Mesenchymal stem cell (in vitro differentiated cells and primary cell): ENCODE data around the gene ASCC1.
A peak's percentile ranks its signal among the peaks of the same experiment; 100 is the strongest.

Experiments used
- DNase-seq: peaks from one replicate; pipeline ENCODE4 v3.0.0-alpha.2; 2013
- H2AFZ ChIP-seq: one replicate; pipeline ENCODE4 v1.6.1; 2013; ENCODE audit warnings: low read depth, mild to moderate bottlenecking, control low read depth, inconsistent platforms, low read length, moderate library complexity
- H2AK5ac ChIP-seq: 2 replicates; pipeline ENCODE4 v1.6.1; 2013; ENCODE audit warnings: low read length, moderate library complexity, mild to moderate bottlenecking, inconsistent platforms; ENCODE audit not compliant: severe bottlenecking
- H2BK120ac ChIP-seq: one replicate; pipeline ENCODE4 v1.6.1; 2013; ENCODE audit warnings: low read depth, mild to moderate bottlenecking, inconsistent platforms, low read length, moderate library complexity
- H2BK12ac ChIP-seq, 2 experiments: one replicate each; pipeline ENCODE4 v1.6.1; 2013; ENCODE audit warnings: inconsistent platforms in 2 of 2, low read length in 2 of 2, mild to moderate bottlenecking in 2 of 2, moderate library complexity in 2 of 2, control low read depth in 1 of 2
- H2BK15ac ChIP-seq: one replicate; pipeline ENCODE4 v1.6.1; 2013; ENCODE audit warnings: mild to moderate bottlenecking, low read depth, inconsistent platforms; ENCODE audit not compliant: poor library complexity, severe bottlenecking
- H2BK5ac ChIP-seq: 2 replicates; pipeline ENCODE4 v1.6.1; 2013; ENCODE audit warnings: low read depth, mild to moderate bottlenecking, low read length, control low read depth, inconsistent platforms; ENCODE audit not compliant: poor library complexity, severe bottlenecking
- H3K14ac ChIP-seq, 2 experiments: one replicate each; pipeline ENCODE4 v1.6.1; 2013; ENCODE audit warnings: inconsistent platforms in 2 of 2, low read length in 2 of 2, control low read depth in 1 of 2, mild to moderate bottlenecking in 1 of 2, moderate library complexity in 1 of 2
- H3K18ac ChIP-seq, 2 experiments: one replicate each; pipeline ENCODE4 v1.6.1; 2013; ENCODE audit warnings: inconsistent platforms in 2 of 2, low read length in 2 of 2, control low read depth in 1 of 2, low read depth in 1 of 2, mild to moderate bottlenecking in 1 of 2
- H3K23ac ChIP-seq, 2 experiments: one replicate each; pipeline ENCODE4 v1.6.1; 2013; ENCODE audit warnings: inconsistent platforms in 2 of 2, low read length in 2 of 2, mild to moderate bottlenecking in 2 of 2, moderate library complexity in 2 of 2, control low read depth in 1 of 2
- H3K27ac ChIP-seq: 2 replicates; pipeline ENCODE4 v1.5.1; 2013; ENCODE audit warnings: mild to moderate bottlenecking, moderate library complexity, low read length, control low read depth, inconsistent platforms; ENCODE audit not compliant: poor library complexity, severe bottlenecking
- H3K27me3 ChIP-seq, 2 experiments: 2 replicates each; pipeline versions ENCODE4 v1.6.1 to v1.7.0; 2013; ENCODE audit warnings: low read length in 2 of 2, mild to moderate bottlenecking in 2 of 2, moderate library complexity in 2 of 2, control low read depth in 1 of 2, inconsistent platforms in 1 of 2; ENCODE audit not compliant: control insufficient read depth in 1 of 2, insufficient read depth in 1 of 2
- H3K36me3 ChIP-seq, 2 experiments: 2 replicates each; pipeline versions ENCODE4 v1.6.1 to v1.7.0; 2013; ENCODE audit warnings: low read length in 2 of 2, control low read depth in 1 of 2, inconsistent platforms in 1 of 2, low read depth in 1 of 2, mild to moderate bottlenecking in 1 of 2; ENCODE audit not compliant: insufficient read depth in 2 of 2, control insufficient read depth in 1 of 2
- H3K4ac ChIP-seq, 2 experiments: one replicate each; pipeline ENCODE4 v1.6.1; 2013; ENCODE audit warnings: inconsistent platforms in 2 of 2, low read length in 2 of 2, mild to moderate bottlenecking in 2 of 2, moderate library complexity in 2 of 2, control low read depth in 1 of 2, low read depth in 1 of 2
- H3K4me1 ChIP-seq: 2 replicates; pipeline ENCODE4 v1.6.1; 2013; ENCODE audit warnings: low read depth, low read length, control low read depth; ENCODE audit not compliant: control insufficient read depth, insufficient read depth
- H3K4me2 ChIP-seq: 2 replicates; pipeline ENCODE4 v1.6.1; 2013; ENCODE audit warnings: low read length, mild to moderate bottlenecking, inconsistent platforms; ENCODE audit not compliant: poor library complexity, severe bottlenecking
- H3K4me3 ChIP-seq, 2 experiments: 2 replicates each; pipeline versions ENCODE4 v1.5.1 to v1.7.0; 2013; ENCODE audit warnings: low read length in 2 of 2, mild to moderate bottlenecking in 2 of 2, control low read depth in 1 of 2, low read depth in 1 of 2; ENCODE audit not compliant: insufficient read depth in 1 of 2
- H3K79me1 ChIP-seq: replicated peaks from 2 replicates; pipeline ENCODE4 v1.6.1; 2013; ENCODE audit warnings: mild to moderate bottlenecking, control low read depth, low read length, inconsistent platforms; ENCODE audit not compliant: poor library complexity, severe bottlenecking
- H3K9ac ChIP-seq: 2 replicates; pipeline ENCODE4 v1.7.0; 2013; ENCODE audit warnings: mild to moderate bottlenecking, low read length, moderate library complexity
- H3K9me3 ChIP-seq: 2 replicates; pipeline ENCODE4 v1.7.0; 2013; ENCODE audit warnings: mild to moderate bottlenecking, low read length; ENCODE audit not compliant: control insufficient read depth
- H4K8ac ChIP-seq: one replicate; pipeline ENCODE4 v1.6.1; 2013; ENCODE audit warnings: inconsistent platforms, mild to moderate bottlenecking, low read length, moderate library complexity
- H4K91ac ChIP-seq: one replicate; pipeline ENCODE4 v1.6.1; 2013; ENCODE audit warnings: mild to moderate bottlenecking, low read length, inconsistent platforms
- WGBS: methylation state at CpG from one replicate; pipeline ENCODE4 v1.1.7; 2013; ENCODE audit warnings: mixed read lengths; 5-methylcytosine and 5-hydroxymethylcytosine counted together

ASCC1 gene

GRCh38 chr10:72194949-72195348 is 21.1 kb downstream of the ASCC1 start:
- WGBS, result no CpG with 5 or more reads among the region's 2 CpGs
- Histone ChIP-seq H3K4me3 (no peak overlapping the region), H4K91ac (no peak overlapping the region), H3K23ac (no peak overlapping the region), H3K79me1 (no peaks in the 10 kb centered on the region), H2BK5ac (no peak overlapping the region), H2AK5ac (no peak overlapping the region), H3K9ac (no peak overlapping the region), H3K27me3 (no peaks in the 10 kb centered on the region), H3K14ac (no peak overlapping the region), H2AFZ (no peak overlapping the region), H3K4me2 (no peak overlapping the region), H2BK120ac (no peak overlapping the region), H3K27ac (no peak overlapping the region), H3K36me3 (peaks cover 9 to 46% of the 10 kb centered on the region in 2 experiments), H4K8ac (no peak overlapping the region), H3K18ac (no peak overlapping the region), H3K4me1 (no peaks in the 10 kb centered on the region), H3K4ac (no peak overlapping the region), H2BK15ac (no peak overlapping the region), H3K9me3 (no peaks in the 10 kb centered on the region), H2BK12ac (no peak overlapping the region)
- no peak for DNase-seq

- H3K4me2 ChIP-seq, result no peak overlapping the region
These were observed 29.1 kb downstream of the ASCC1 start for GRCh38 chr10:72186982-72187330.

GRCh38 chr10:72186258-72186981 is 29.7 kb downstream of the ASCC1 start:
- Histone ChIP-seq H2BK5ac (no peak overlapping the region), H3K18ac (no peak overlapping the region), H3K27me3 (no peaks in the 10 kb centered on the region), H3K4me2 (no peak overlapping the region), H4K8ac (no peak overlapping the region), H2AFZ (no peak overlapping the region), H3K27ac (no peak overlapping the region), H3K36me3 (peaks cover 3 to 19% of the 10 kb centered on the region in 2 experiments), H3K9me3 (peaks cover 9% of the 10 kb centered on the region), H3K4ac (no peak overlapping the region), H2BK12ac (no peak overlapping the region), H3K79me1 (peaks cover 9% of the 10 kb centered on the region), H3K14ac (no peak overlapping the region), H3K9ac (peak overlapping the region; percentile 93), H2AK5ac (no peak overlapping the region), H2BK15ac (no peak overlapping the region), H3K4me3 (peak overlapping the region in 1 of 2 experiments; percentile 64), H2BK120ac (no peak overlapping the region), H3K23ac (no peak overlapping the region), H4K91ac (no peak overlapping the region), H3K4me1 (no peaks in the 10 kb centered on the region)
- peak; percentile 75 for DNase-seq
- 74% methylated on average over 6 of the region's 7 CpGs for WGBS

More at GRCh38 chr10:72186982-72187330, 29.1 kb downstream of the ASCC1 start:
- Histone ChIP-seq H3K27me3 (no peaks in the 10 kb centered on the region), H3K27ac (no peak overlapping the region), H3K23ac (no peak overlapping the region), H3K14ac (no peak overlapping the region), H3K4me3 (peak overlapping the region in 1 of 2 experiments; percentile 64), H3K4ac (no peak overlapping the region), H4K91ac (no peak overlapping the region), H2BK5ac (no peak overlapping the region), H3K9ac (peak overlapping the region; percentile 93), H3K18ac (peak overlapping the region in 1 of 2 experiments; percentile 54), H3K9me3 (peaks cover 9% of the 10 kb centered on the region), H3K4me1 (no peaks in the 10 kb centered on the region), H2BK120ac (no peak overlapping the region), H2AFZ (no peak overlapping the region), H2BK15ac (no peak overlapping the region), H2BK12ac (no peak overlapping the region), H3K79me1 (peaks cover 9% of the 10 kb centered on the region), H4K8ac (no peak overlapping the region), H3K36me3 (peaks cover 3 to 19% of the 10 kb centered on the region in 2 experiments), H2AK5ac (no peak overlapping the region)
- DNase-seq, result no peak
- 100% methylated on average over 1 of the region's 3 CpGs for WGBS

GRCh38 chr10:72184156-72184555 is 31.9 kb downstream of the ASCC1 start:
- Histone ChIP-seq H3K79me1 (peaks cover 9% of the 10 kb centered on the region), H3K4me1 (no peaks in the 10 kb centered on the region), H2BK5ac (no peak overlapping the region)

More at GRCh38 chr10:72184156-72184555, 31.9 kb downstream of the ASCC1 start:
- peaks cover 9% of the 10 kb centered on the region for H3K9me3 ChIP-seq
- no peak overlapping the region for H3K14ac ChIP-seq
- no peak overlapping the region for H3K4me2 ChIP-seq
- DNase-seq, result no peak
- H4K91ac ChIP-seq, result no peak overlapping the region
- H3K18ac ChIP-seq, result no peak overlapping the region
- no peak overlapping the region for H3K9ac ChIP-seq
- no peak overlapping the region for H2BK120ac ChIP-seq
- H2BK15ac ChIP-seq, result no peak overlapping the region
- no peak overlapping the region for H2BK12ac ChIP-seq
- H3K27me3 ChIP-seq, result no peaks in the 10 kb centered on the region
- no CpG with 5 or more reads among the region's 2 CpGs for WGBS
- H4K8ac ChIP-seq, result no peak overlapping the region
- H2AFZ ChIP-seq, result no peak overlapping the region
- H3K23ac ChIP-seq, result no peak overlapping the region
- no peak overlapping the region for H3K4ac ChIP-seq
- H2AK5ac ChIP-seq, result no peak overlapping the region
- no peak overlapping the region for H3K4me3 ChIP-seq
- no peak overlapping the region for H3K27ac ChIP-seq
- H3K36me3 ChIP-seq, result peaks cover 3 to 17% of the 10 kb centered on the region in 2 experiments
